HepG2 (cell line): ENCODE data around the gene CHTF8. TPM values are rescaled to one million over a fixed set of nuclear protein-coding genes. Genes with fewer than 3 reads are reported as not detected.

Source experiments
- ATAC-seq: fragments of 200-7000 bp; cut with Tn5 transposase; 3 replicates; pipeline ENCODE4 v1.9.1; 2020; ENCODE audit warnings: mild to moderate bottlenecking, moderate library complexity
- BruUV-seq: library from RNA; stranded (reverse); fragments of 400-500 nt; replicated peaks from 2 replicates; lab custom pipeline; 2021; lab: Mats Ljungman, UMichigan
- CTCF ChIA-PET: fragments of 300-600 bp; formaldehyde crosslinking; extraction: SDS; loops from one replicate; lab custom pipeline; 2021; ENCODE audit warnings: low total read pairs, inconsistent platforms, low intra/inter-chr PET ratio; lab: Yijun Ruan, JAX
- POLR2A ChIA-PET: fragments of 350-600 bp; sonication (Branson Sonifier 250); formaldehyde crosslinking; loops from one replicate; lab custom pipeline; 2020; ENCODE audit warnings: antibody characterized with exemption, inconsistent platforms; lab: Yijun Ruan, JAX
- DNase-seq: peaks from one replicate; pipeline ENCODE4 v3.0.0-alpha.2; 2015; ENCODE audit warnings: low spot score
- FAIRE-seq: peaks from 3 replicates; lab custom pipeline; 2011; peaks lifted over from hg19 to GRCh38; lab: Jason Lieb, UNC
- H2AFZ ChIP-seq: one replicate; pipeline ENCODE4 v1.6.1; 2011; ENCODE audit warnings: low read length, inconsistent platforms
- H3K27ac ChIP-seq: fragments of 300-600 bp; 3 replicates; pipeline ENCODE4 v1.8.0; 2011; ENCODE audit warnings: mixed run types, mild to moderate bottlenecking, mixed read lengths, low read length, inconsistent platforms; ENCODE audit not compliant: insufficient read depth; ENCODE audit errors: extremely low read length
- H3K27me3 ChIP-seq, 2 experiments: fragments of 200-600 bp in 1 of 2; 2 replicates in 1 of 2; 3 replicates in 1 of 2; pipeline versions ENCODE4 v1.6.0 to v1.8.0; 2011; ENCODE audit warnings: low read length in 2 of 2, mild to moderate bottlenecking in 2 of 2, moderate library complexity in 2 of 2, inconsistent platforms in 1 of 2; ENCODE audit not compliant: insufficient read depth in 2 of 2, control insufficient read depth in 1 of 2
- H3K36me3 ChIP-seq, 2 experiments: fragments of 200-600 bp in 1 of 2; replicated peaks in 1 of 2; 2 replicates in 1 of 2; 3 replicates in 1 of 2; pipeline versions ENCODE4 v1.5.1 to v1.8.0; 2011; ENCODE audit warnings: low read length in 2 of 2, inconsistent platforms in 1 of 2; ENCODE audit not compliant: insufficient read depth in 2 of 2, control insufficient read depth in 1 of 2
- H3K4me1 ChIP-seq: 2 replicates; pipeline ENCODE4 v1.5.1; 2012; ENCODE audit warnings: low read length, inconsistent platforms; ENCODE audit not compliant: insufficient read depth
- H3K4me2 ChIP-seq: 2 replicates; pipeline ENCODE4 v1.6.0; 2011; ENCODE audit warnings: low read depth, low read length, inconsistent platforms
- H3K4me3 ChIP-seq, 3 experiments: fragments of 200-600 bp in 1 of 3; sonication (generic), shearing (Covaris generic) in 1 of 3; replicated peaks in 1 of 3; 2 replicates each; pipeline ENCODE4 v1.5.1; 2011 to 2016; ENCODE audit warnings: low read length in 3 of 3, inconsistent platforms in 2 of 3, low read depth in 2 of 3, mild to moderate bottlenecking in 2 of 3, control low read depth in 1 of 3, mixed read lengths in 1 of 3; ENCODE audit not compliant: insufficient read depth in 1 of 3
- H3K79me2 ChIP-seq: one replicate; pipeline ENCODE4 v1.6.1; 2011; ENCODE audit warnings: low read length, inconsistent platforms; ENCODE audit not compliant: insufficient read depth
- H3K9ac ChIP-seq: 2 replicates; pipeline ENCODE4 v1.6.0; 2011; ENCODE audit warnings: mild to moderate bottlenecking, low read depth, low read length, inconsistent platforms; ENCODE audit not compliant: insufficient read depth
- H3K9me3 ChIP-seq: 2 replicates; pipeline ENCODE4 v1.5.1; 2012; ENCODE audit warnings: mild to moderate bottlenecking, low read length
- H4K20me1 ChIP-seq: 2 replicates; pipeline ENCODE4 v1.6.0; 2011; ENCODE audit warnings: inconsistent platforms, mild to moderate bottlenecking, low read length, moderate library complexity; ENCODE audit not compliant: insufficient read depth
- CREM ChIP-seq, 2 experiments: sonication (generic) in 1 of 2; formaldehyde crosslinking in 1 of 2; IDR thresholded peaks; 2 replicates each; pipeline versions ENCODE4 v1.4.0 to v1.6.1; 2016 to 2020; ENCODE audit warnings: antibody characterized with exemption in 1 of 2, mild to moderate bottlenecking in 1 of 2, missing genetic modification reagents in 1 of 2
- CTCF ChIP-seq: sonication (generic); formaldehyde crosslinking; IDR thresholded peaks from 2 replicates; pipeline ENCODE4 v1.5.0; 2020; ENCODE audit warnings: mild to moderate bottlenecking, missing genetic modification reagents, moderate library complexity
- GPBP1L1 ChIP-seq: sonication (generic); formaldehyde crosslinking; IDR thresholded peaks from 2 replicates; pipeline ENCODE4 v1.5.0; 2020; ENCODE audit warnings: mild to moderate bottlenecking, missing genetic modification reagents
- HNRNPLL ChIP-seq: fragments of 200-400 bp; formaldehyde crosslinking; IDR thresholded peaks from 2 replicates; pipeline ENCODE4 v1.6.1; 2017; ENCODE audit warnings: mild to moderate bottlenecking, low read depth, low read length; ENCODE audit not compliant: poor library complexity, severe bottlenecking
- KAT7 ChIP-seq: IDR thresholded peaks from 2 replicates; pipeline ENCODE4 v1.6.1; 2018; ENCODE audit warnings: borderline replicate concordance, missing compliant biosample characterization
- MTF1 ChIP-seq: sonication (generic); formaldehyde crosslinking; IDR thresholded peaks from 2 replicates; pipeline ENCODE4 v1.5.0; 2020; ENCODE audit warnings: missing genetic modification reagents
- MYNN ChIP-seq: sonication (generic); formaldehyde crosslinking; IDR thresholded peaks from 2 replicates; pipeline ENCODE4 v1.4.0; 2020; ENCODE audit warnings: mild to moderate bottlenecking, low read depth, missing genetic modification reagents
- NFAT5 ChIP-seq: sonication (generic); formaldehyde crosslinking; IDR thresholded peaks from 2 replicates; pipeline ENCODE4 v1.4.0; 2020; ENCODE audit warnings: missing genetic modification reagents
- ONECUT2 ChIP-seq: sonication (generic); formaldehyde crosslinking; IDR thresholded peaks from 2 replicates; pipeline ENCODE4 v1.4.0; 2020; ENCODE audit warnings: missing genetic modification reagents
- RFX3 ChIP-seq: IDR thresholded peaks from 2 replicates; pipeline ENCODE4 v1.6.1; 2016; ENCODE audit warnings: missing biosample characterization, missing genetic modification reagents
- TGIF2 ChIP-seq: IDR thresholded peaks from 2 replicates; pipeline ENCODE4 v1.6.1; 2016; ENCODE audit warnings: control low read depth, missing compliant biosample characterization
- ZBTB26 ChIP-seq: IDR thresholded peaks from 2 replicates; pipeline ENCODE4 v1.6.1; 2016; ENCODE audit warnings: missing compliant biosample characterization, missing genetic modification reagents, borderline replicate concordance
- ZNF10 ChIP-seq: sonication (generic); formaldehyde crosslinking; IDR thresholded peaks from 2 replicates; pipeline ENCODE4 v1.4.0; 2020; ENCODE audit warnings: mild to moderate bottlenecking, low read depth, missing genetic modification reagents, borderline replicate concordance
- ZNF790 ChIP-seq: sonication (generic); formaldehyde crosslinking; IDR thresholded peaks from 2 replicates; pipeline ENCODE4 v1.8.0; 2022; ENCODE audit warnings: missing genetic modification reagents, mild to moderate bottlenecking, borderline replicate concordance
- ZSCAN20 ChIP-seq: sonication (generic); formaldehyde crosslinking; IDR thresholded peaks from 2 replicates; pipeline ENCODE4 v1.4.0; 2020; ENCODE audit warnings: missing genetic modification reagents, mild to moderate bottlenecking, borderline replicate concordance
- WGBS: methylation state at CpG from one replicate; pipeline ENCODE4 v1.1.6; 2017; ENCODE audit warnings: low lambda C conversion rate; 5-methylcytosine and 5-hydroxymethylcytosine counted together
- in situ Hi-C: cut with HindIII; loops from 2 replicates; pipeline ENCODE4 v1.10.0; 2017; ENCODE audit warnings: low pct_unique_long_range_greater_than_20kb; ENCODE audit not compliant: extremely low pct_ligation_motif_present
- intact Hi-C: fragments of 100-400 bp; cut with micrococcal nuclease; formaldehyde crosslinking; loops from one replicate; pipeline ENCODE4 v1.10.0; 2022; ENCODE audit not compliant: unreplicated experiment
- polyA plus RNA-seq, 8 experiments: library from polyadenylated mRNA; depleted of rRNA in 3 of 8; stranded (reverse) in 7 of 8; unstranded in 1 of 8; fragments of >200 nt; fragmentation: Illumina TruSeq in 4 of 8; extraction: Trizol in 4 of 8; gene quantifications; 2 replicates each; pipeline versions ENCODE4 v1.2.1 to v1.2.3, GENCODE V29; 2011 to 2016; ENCODE audit warnings: low read depth in 4 of 8, missing spikeins in 1 of 8, mixed read lengths in 1 of 8; ENCODE audit not compliant: insufficient read depth in 1 of 8
- total RNA-seq, 5 experiments: library from RNA; depleted of rRNA; stranded (reverse); fragments of >200 nt; fragmentation: Illumina TruSeq; extraction: Trizol; gene quantifications; 2 replicates each; pipeline ENCODE4 v1.2.3, GENCODE V29; 2016; ENCODE audit warnings: low read depth in 1 of 5

Gene CHTF8
- total and polyA plus RNA-seq, 2 of the 13 experiments (the other 11 are each of a cell fraction or from before 2014, with no cell fraction given): 37.2 to 67.5 TPM

GRCh38 chr16:69073181-69073702 is 59.1 kb downstream of the CHTF8 start:
- H3K4me1 ChIP-seq: peaks cover 41% of the 10 kb centered on the region
- FAIRE-seq (no peak), ATAC-seq (no peak), DNase-seq (peak; percentile 38)
- no peaks in the 10 kb centered on the region for H3K79me2 ChIP-seq
- no peak overlapping the region for H3K9ac ChIP-seq
- CTCF ChIA-PET: no interaction called here
- no peak overlapping the region for H3K4me2 ChIP-seq
- H2AFZ ChIP-seq: no peak overlapping the region
- H4K20me1 ChIP-seq: no peaks in the 10 kb centered on the region
- H3K27me3 ChIP-seq: no peaks in the 10 kb centered on the region
- no peaks in the 10 kb centered on the region for H3K36me3 ChIP-seq
- 90% methylated on average over 10 of the region's 10 CpGs for WGBS
- no peaks in the 10 kb centered on the region for H3K9me3 ChIP-seq
- POLR2A ChIA-PET: no interaction called here
- intact Hi-C loops (loop anchor here (2.0 kb wide), 1 partner anchor 78 kb away; no protein-coding TSS in a partner anchor), in situ Hi-C loops (no loop called here)
- H3K27ac ChIP-seq: no peak overlapping the region
- no TSS peak for BruUV-seq
- H3K4me3 ChIP-seq: no peak overlapping the region
- no peak for TF ChIP-seq GPBP1L1 (CRISPR knock-in tag)
- no peak for TF ChIP-seq ZBTB26 (CRISPR knock-in tag)
- TF ChIP-seq ONECUT2 (CRISPR knock-in tag): no peak
- no peak for TF ChIP-seq MTF1 (CRISPR knock-in tag)
- TF ChIP-seq TGIF2 (CRISPR knock-in tag): no peak
- 0 out of 2 replicates have a peak, but pooled peaks have one; percentile 10 for TF ChIP-seq CTCF (CRISPR knock-in tag)
- no peak for TF ChIP-seq NFAT5 (CRISPR knock-in tag)
- TF ChIP-seq HNRNPLL: no peak
- TF ChIP-seq KAT7 (CRISPR knock-in tag): no peak
- TF ChIP-seq ZSCAN20 (CRISPR knock-in tag): no peak
- no peak for TF ChIP-seq ZNF10
- TF ChIP-seq ZNF790 (CRISPR knock-in tag): no peak
- TF ChIP-seq CREM (IDR thresholded peaks at IDR 0.05): no peak
- TF ChIP-seq CREM (CRISPR knock-in tag; IDR thresholded peaks at IDR 0.05): no peak
- TF ChIP-seq MYNN (CRISPR knock-in tag): no peak
- no peak for TF ChIP-seq RFX3 (CRISPR knock-in tag)
